Measurements from ENCODE around the gene ADGRF1.
"Not testable (repeated sequence)": the region's sequence is repeated elsewhere in the genome, so short reads cannot be mapped to it uniquely, and the experiment has no call there.

Gene ADGRF1

GRCh38 chr6:47022191-47022590 is 19.9 kb downstream of the ADGRF1 start:
- no peak for DNase-seq (ENCODE audit: low spot score)

DNA sequence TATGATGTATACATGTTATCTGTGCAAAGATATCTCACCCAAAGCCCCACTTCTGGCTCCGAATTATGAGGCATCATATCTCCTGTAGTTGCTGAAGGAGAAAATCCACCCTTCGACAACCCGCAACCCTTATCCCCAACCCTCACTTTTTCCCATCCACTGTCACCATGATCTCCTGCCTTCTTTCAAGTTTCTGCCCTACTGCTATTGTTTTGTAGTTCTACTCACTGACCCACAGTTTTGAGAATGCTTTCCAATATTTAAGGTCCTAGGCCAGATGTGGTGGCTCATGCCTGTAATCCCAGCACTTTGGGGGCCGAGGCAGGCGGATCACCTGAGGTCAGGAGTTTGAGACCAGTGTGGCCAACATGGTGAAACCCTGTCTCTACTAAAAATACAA is 22.2 kb downstream of the ADGRF1 start:
- no peak for DNase-seq (ENCODE audit: low spot score)

DNA sequence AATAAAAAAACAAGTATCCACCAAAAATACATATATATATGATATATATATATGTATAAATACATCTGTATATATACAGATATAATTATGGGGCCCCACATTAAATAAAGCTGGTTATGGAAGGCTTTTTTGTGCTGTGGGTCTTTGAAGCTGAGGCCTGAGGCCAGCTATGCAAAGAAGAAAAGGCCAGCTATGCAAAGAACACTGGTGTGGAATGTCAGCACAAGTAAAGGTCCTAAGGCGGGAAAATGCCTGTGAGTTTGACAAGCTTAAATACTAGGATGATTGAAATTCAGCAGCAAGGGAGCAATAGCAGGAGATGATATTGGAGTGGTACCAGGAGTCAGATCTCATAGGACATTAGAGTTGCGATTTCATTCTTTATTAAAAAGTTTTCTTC is 25.2 kb downstream of the ADGRF1 start:
- no peak for DNase-seq (ENCODE audit: low spot score)

DNA sequence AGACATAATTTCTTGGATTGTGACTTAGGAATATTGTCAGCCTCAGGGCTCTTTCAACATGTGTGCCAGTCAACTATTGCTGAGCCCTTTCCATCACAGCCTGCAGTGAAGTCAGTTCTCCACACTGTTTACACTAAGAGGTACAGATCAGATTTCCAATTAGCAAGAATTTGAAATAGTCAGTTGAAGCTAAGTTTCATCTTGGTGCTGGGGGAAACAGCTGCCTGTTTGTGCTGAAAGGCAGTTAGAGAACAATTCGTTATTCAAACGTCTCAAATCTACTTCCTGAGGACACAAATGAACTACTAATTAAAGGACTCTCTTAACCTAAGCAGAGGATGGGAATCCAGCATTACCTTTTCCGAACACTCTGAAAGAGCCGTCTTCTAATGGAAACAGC is 25.9 kb downstream of the ADGRF1 start:
- no peak for DNase-seq (ENCODE audit: low spot score)

GRCh38 chr6:47014401-47014800 is 27.7 kb downstream of the ADGRF1 start:
- DNase-seq (ENCODE audit: low spot score): no peak

- no peak for DNase-seq (ENCODE audit: low spot score)
Measured at GRCh38 chr6:47009583-47009982, 32.5 kb downstream of the ADGRF1 start.

- DNase-seq (ENCODE audit: low spot score): no peak
Measured at GRCh38 chr6:47008397-47008763, 33.8 kb downstream of the ADGRF1 start.

DNA sequence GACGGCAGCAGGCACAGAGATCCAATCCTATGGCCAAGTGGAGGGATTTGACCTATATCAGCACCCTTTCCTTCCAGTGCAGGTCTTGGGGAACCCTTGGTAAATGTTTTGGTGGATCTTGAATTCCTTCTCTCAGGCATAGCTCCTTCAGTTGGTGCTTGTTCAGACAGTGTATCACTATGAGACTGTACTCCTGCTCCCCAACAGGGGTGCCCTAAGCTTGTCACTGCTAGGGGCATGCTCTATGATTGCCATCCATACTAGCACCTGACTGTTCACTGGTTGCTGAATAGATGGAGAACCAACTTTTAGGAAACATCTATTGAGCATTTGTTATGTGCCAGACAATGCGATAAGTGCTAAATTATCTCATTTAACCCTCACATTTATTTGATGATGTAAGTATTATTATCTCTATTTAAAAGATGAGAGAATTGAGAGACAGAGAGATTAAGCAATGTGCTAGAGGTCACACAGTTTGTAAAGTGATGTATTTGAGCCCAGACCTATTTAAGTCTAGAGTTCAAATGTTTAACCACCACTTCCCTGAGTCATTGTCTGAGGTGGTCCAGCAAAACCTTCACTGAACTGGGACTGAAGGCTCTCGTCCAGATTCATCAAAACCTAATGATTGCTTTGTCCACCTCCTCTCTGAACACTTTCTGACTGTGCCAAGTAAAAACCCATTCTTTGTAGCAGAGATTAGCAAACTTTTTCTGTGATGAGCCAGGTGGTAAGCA is 34.3 kb downstream of the ADGRF1 start:
- DNase-seq (ENCODE audit: low spot score): no peak

- DNase-seq (ENCODE audit: low spot score): no peak
Measured at GRCh38 chr6:47005486-47005885, 36.6 kb downstream of the ADGRF1 start.

DNA sequence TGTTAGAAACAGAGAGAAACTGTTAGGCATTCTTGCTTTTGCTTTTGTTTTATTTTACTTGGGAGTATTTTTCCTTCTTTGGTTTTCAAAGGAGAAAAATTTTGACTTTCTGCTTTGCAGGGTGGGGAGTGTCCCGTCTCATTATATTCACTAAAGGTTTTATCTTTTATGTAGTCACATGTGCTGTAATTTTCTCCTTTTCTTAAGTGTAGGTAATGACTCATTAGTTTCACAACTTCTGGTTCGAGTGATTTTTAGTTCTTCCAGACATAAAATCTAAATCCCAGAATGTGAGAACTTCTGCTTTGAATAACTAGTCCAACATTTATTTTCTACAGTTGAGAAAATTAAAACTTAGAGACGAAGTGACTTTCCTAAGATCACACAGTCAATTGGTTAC is 37.7 kb downstream of the ADGRF1 start:
- no peak for DNase-seq (ENCODE audit: low spot score)

GRCh38 chr6:47000842-47001241 is 41.3 kb downstream of the ADGRF1 start:
- DNase-seq (ENCODE audit: low spot score): no peak

- no peak for DNase-seq (ENCODE audit: low spot score)
Measured at GRCh38 chr6:46998436-46999017, 43.6 kb downstream of the ADGRF1 start.

GRCh38 chr6:46997646-46998045 is 44.5 kb downstream of the ADGRF1 start:
- no peak for DNase-seq (ENCODE audit: low spot score)

GRCh38 chr6:46996860-46997641 is 45.1 kb downstream of the ADGRF1 start:
- no peak for DNase-seq (ENCODE audit: low spot score)

GRCh38 chr6:46994933-46995332 is 47.2 kb downstream of the ADGRF1 start:
- DNase-seq (ENCODE audit: low spot score): no peak

DNA sequence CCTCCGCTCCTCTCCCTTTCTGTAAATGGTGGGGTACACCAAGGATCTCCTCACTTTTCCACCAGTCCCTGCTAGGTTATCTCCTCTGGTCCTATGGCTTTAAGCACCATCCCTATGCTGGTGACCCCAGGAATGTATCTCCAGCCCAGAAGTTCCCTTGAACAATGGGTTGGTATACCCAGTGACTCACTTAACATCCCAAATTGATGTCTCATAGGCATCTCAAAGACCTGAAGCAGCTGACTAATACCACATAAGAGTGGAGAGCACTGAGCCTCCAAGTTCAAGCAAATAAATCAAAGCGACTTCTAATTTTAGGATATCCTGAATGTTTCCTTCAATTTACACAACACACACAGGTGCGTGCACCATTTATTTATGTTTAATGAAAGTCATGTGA is 48.3 kb downstream of the ADGRF1 start:
- DNase-seq (ENCODE audit: low spot score): no peak

DNA sequence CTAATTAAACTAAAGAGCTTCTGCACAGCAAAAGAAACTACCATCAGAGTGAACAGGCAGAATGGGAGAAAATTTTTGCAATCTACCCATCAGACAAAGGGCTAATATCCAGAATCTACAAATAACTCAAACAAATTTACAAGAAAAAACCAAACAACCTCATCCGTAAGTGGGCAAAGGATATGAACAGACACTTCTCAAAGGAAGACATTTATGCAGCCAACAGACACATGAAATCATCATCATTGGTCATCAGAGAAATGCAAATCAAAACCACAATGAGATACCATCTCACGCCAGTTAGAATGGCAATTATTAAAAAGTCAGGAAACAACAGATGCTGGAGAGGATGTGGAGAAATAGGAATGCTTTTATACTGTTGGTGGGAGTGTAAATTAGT is 49.7 kb downstream of the ADGRF1 start:
- DNase-seq (ENCODE audit: low spot score): not testable (repeated sequence)

DNA sequence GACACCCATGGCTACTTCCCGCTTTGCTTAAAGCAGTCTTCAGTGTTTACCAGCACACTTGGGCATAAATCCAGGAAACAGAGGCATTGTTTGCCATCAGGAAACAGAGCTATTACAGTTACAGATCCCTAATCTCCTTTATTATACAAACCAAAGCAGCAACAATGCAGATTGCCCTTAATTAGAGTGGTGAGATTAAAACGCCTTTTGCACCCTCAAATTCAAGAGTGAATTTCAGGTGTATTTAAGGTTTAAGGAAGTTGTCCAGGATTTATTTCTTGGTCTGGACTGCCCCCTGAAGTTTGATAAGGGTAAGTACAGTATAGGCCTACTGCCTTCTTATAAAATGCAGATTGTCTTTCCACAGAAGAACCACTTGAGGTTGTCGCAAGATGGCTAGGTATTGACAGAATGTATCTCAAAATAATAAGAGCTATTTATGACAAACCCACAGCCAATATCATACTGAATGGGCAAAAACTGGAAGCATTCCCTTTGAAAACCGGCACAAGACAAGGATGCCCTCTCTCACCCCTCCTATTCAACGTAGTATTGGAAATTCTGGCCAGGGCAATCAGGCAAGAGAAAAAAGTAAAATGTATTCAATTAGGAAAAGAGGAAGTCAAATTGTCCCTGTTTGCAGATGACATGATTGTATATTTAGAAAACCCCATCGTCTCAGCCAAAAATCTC is 51.2 kb downstream of the ADGRF1 start:
- DNase-seq (ENCODE audit: low spot score): peak; percentile 4

DNA sequence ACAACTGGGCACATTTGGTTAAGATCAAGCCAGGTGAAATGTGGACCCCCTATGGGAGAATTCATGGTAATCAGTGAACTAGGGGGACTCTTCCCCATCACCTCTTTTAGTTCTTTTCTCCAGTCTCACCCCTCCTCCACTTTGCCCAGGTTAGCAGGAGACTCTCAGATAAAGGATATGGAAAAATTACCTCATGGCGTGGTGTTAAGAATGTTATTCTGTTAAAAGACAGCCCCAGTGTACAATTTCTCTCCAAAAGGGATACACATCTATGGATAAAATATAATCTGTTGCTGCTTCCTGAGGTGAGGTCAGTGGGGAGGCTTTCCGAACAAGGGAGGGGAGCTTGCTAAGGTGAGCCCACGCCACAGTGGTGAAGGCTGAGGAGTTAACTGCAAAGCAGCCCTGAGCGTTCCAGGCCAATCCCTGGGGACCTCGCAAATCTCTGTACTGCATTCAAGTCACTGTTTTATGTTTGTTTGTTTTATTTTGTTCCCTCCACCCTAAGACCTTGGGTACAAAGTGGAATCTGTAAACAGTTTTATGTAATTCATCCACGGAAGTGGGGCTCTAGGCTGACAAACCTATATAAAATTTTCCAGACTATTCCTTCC is 52.0 kb downstream of the ADGRF1 start:
- DNase-seq (ENCODE audit: low spot score): no peak

GRCh38 chr6:46989398-46989797 is 52.7 kb downstream of the ADGRF1 start:
- DNase-seq (ENCODE audit: low spot score): no peak

- no peak for DNase-seq (ENCODE audit: low spot score)
Measured at GRCh38 chr6:46985943-46986342, 56.2 kb downstream of the ADGRF1 start.

DNA sequence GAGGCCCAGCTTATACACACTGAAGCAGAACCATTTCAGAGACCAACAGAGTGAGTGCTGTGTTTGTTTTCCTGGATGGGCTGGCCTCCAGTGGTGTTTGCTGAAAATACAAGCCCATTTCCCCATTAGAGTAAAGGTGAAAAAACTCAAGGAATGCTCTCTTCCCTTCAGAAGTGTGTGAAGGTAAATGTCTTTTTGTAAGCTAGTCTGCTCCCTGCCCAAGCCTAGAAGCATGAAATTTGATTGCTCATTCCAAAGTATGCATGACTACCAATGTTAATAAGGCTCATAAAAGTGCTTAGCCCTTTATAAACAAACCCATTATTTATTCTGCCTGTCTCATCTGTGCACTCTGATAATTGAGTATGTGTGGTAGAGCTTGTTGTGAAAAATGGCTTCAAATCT is 59.1 kb downstream of the ADGRF1 start:
- DNase-seq (ENCODE audit: low spot score): no peak

Data from germinal center (tissue), 1 donor.